Measurements from ENCODE around the gene PAXX.

PAXX gene

DNA sequence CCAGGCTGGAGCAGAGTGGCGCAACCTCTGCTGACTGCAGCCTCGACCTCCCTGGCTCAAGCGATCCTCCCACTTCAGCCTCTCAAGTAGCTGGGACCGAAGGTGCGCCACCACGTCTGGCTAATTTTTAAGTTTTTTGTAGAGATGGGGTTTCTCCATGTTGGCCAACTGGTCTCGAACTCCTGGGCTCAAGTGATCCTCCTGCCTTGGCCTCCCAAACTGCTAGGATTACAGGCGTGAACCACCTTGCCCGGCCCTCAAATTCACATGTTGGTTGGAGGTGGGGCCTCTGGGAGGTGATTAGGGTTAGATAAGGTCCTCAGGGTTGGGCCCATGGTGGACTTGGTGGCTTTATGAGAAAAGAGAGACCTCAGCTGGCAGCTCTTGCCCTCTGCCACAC is 30.1 kb upstream of the PAXX start:
- H3K4me1 ChIP-seq (ENCODE audit: control insufficient read depth, insufficient read depth, low read length): peaks cover 6% of the 10 kb centered on the region
- no peak overlapping the region for H3K4me3 ChIP-seq (ENCODE audit: low read length)
- peak overlapping the region; percentile 49 for H3K9ac ChIP-seq (ENCODE audit: low read length)
- DNase-seq (ENCODE audit: low read depth): no peak
- H3K27me3 ChIP-seq (replicated peaks; ENCODE audit: control insufficient read depth, insufficient read depth, low read length): peaks cover 9% of the 10 kb centered on the region
- no peaks in the 10 kb centered on the region for H3K9me3 ChIP-seq (ENCODE audit: control insufficient read depth, low read length)
- H3K36me3 ChIP-seq (ENCODE audit: control insufficient read depth, insufficient read depth, low read length, severe bottlenecking): no peaks in the 10 kb centered on the region

DNA sequence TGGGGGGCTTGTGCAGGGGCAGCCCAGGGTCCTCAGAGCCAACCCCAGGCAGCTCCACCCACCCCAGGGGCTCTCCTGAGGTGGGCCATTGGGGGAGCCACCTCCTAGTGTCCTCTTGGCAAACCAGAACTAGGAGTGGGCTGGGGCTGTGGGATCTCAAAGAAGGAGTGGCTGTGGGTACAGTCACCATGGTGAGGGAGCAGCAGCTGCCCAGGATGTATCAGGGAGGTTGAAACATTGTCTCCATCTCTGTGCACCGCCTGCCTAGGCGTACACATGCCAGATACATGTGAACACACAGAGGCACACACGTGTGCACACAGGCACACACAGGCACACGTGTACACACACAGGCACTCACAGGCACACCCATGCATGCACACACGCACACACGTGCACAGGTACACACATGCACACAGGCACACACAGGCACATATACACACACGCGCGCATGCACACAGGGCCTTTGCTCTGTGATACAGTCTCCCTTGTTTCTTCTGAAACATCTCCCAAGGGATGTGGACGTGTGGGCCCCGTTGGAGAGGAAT is 29.4 kb upstream of the PAXX start:
- H3K4me1 ChIP-seq (ENCODE audit: control insufficient read depth, insufficient read depth, low read length): peaks cover 6% of the 10 kb centered on the region
- no peak for DNase-seq (ENCODE audit: low read depth)
- H3K9ac ChIP-seq (ENCODE audit: low read length): no peak overlapping the region
- H3K36me3 ChIP-seq (ENCODE audit: control insufficient read depth, insufficient read depth, low read length, severe bottlenecking): no peaks in the 10 kb centered on the region
- H3K27me3 ChIP-seq (replicated peaks; ENCODE audit: control insufficient read depth, insufficient read depth, low read length): peaks cover 9% of the 10 kb centered on the region
- H3K4me3 ChIP-seq (ENCODE audit: low read length): no peak overlapping the region
- H3K9me3 ChIP-seq (ENCODE audit: control insufficient read depth, low read length): no peaks in the 10 kb centered on the region

DNA sequence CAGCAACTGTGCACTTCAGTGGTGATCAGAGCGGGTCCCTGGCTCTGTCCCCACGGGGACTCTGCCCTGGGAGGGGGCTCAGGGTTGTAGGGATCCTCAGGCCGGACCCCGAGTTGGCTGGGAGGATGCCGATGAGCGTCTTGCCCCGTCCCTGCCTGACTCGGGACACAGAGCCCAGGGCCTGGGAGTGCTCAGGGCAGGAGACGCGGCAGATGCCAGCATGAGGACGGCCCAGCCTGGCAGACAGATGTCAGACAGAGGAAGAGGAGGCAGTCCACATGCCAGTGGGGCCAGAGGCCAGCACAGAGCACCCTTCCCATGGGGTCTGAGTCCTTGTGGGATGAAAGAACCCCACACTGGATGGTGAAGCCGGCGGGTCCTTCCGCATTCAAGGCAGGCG is 28.9 kb upstream of the PAXX start:
- no peak overlapping the region for H3K4me3 ChIP-seq (ENCODE audit: low read length)

GRCh38 chr9:136963751-136964150 is 28.5 kb upstream of the PAXX start:
- Histone ChIP-seq H3K9ac (ENCODE audit: low read length) (no peak overlapping the region), H3K27me3 (replicated peaks; ENCODE audit: control insufficient read depth, insufficient read depth, low read length) (peaks cover 9% of the 10 kb centered on the region), H3K4me1 (ENCODE audit: control insufficient read depth, insufficient read depth, low read length) (peaks cover 6% of the 10 kb centered on the region), H3K36me3 (ENCODE audit: control insufficient read depth, insufficient read depth, low read length, severe bottlenecking) (no peaks in the 10 kb centered on the region), H3K9me3 (ENCODE audit: control insufficient read depth, low read length) (no peaks in the 10 kb centered on the region), H3K4me3 (ENCODE audit: low read length) (no peak overlapping the region)
- no peak for DNase-seq (ENCODE audit: low read depth)

More for the DNA sequence above, 28.9 kb upstream of the PAXX start:
- Histone ChIP-seq H3K4me1 (ENCODE audit: control insufficient read depth, insufficient read depth, low read length) (peaks cover 6% of the 10 kb centered on the region), H3K27me3 (replicated peaks; ENCODE audit: control insufficient read depth, insufficient read depth, low read length) (peaks cover 9% of the 10 kb centered on the region), H3K36me3 (ENCODE audit: control insufficient read depth, insufficient read depth, low read length, severe bottlenecking) (no peaks in the 10 kb centered on the region), H3K9me3 (ENCODE audit: control insufficient read depth, low read length) (no peaks in the 10 kb centered on the region), H3K9ac (ENCODE audit: low read length) (no peak overlapping the region)
- no peak for DNase-seq (ENCODE audit: low read depth)

GRCh38 chr9:136964171-136964689 is 28.0 kb upstream of the PAXX start:
- no peak overlapping the region for H3K9ac ChIP-seq (ENCODE audit: low read length)
- H3K36me3 ChIP-seq (ENCODE audit: control insufficient read depth, insufficient read depth, low read length, severe bottlenecking): no peaks in the 10 kb centered on the region
- peaks cover 9% of the 10 kb centered on the region for H3K27me3 ChIP-seq (replicated peaks; ENCODE audit: control insufficient read depth, insufficient read depth, low read length)
- H3K9me3 ChIP-seq (ENCODE audit: control insufficient read depth, low read length): no peaks in the 10 kb centered on the region
- DNase-seq (ENCODE audit: low read depth): no peak
- H3K4me1 ChIP-seq (ENCODE audit: control insufficient read depth, insufficient read depth, low read length): peaks cover 6% of the 10 kb centered on the region
- H3K4me3 ChIP-seq (ENCODE audit: low read length): no peak overlapping the region

DNA sequence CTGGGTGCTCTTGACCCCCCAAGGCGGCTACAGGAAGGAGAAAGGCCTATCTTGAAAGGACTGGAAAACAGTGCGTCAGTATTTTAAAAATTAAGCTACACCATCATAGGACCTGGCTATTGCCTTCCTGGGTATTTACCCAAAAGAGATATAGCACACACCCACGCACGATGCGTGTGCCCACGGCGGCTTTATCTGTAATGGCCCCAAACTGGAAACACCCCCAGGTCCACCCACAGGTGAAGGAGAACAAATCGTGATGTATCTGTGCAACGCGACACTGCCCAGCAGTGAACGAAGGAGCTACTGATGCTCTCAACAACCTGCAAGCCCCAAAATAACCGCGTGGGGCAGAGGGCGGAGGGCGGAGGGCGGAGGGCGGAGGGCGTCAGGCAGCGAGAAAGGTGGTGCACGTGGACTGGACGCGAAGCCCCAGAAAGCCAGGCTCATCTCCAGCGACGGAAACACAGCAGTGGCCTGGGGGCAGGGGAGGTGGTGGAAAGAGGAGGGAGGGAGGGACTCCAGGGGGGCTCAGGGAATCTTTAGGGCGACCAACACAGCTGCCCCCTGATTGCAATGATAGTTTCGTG is 27.3 kb upstream of the PAXX start:
- no peak for DNase-seq (ENCODE audit: low read depth)
- no peaks in the 10 kb centered on the region for H3K9me3 ChIP-seq (ENCODE audit: control insufficient read depth, low read length)

DNA sequence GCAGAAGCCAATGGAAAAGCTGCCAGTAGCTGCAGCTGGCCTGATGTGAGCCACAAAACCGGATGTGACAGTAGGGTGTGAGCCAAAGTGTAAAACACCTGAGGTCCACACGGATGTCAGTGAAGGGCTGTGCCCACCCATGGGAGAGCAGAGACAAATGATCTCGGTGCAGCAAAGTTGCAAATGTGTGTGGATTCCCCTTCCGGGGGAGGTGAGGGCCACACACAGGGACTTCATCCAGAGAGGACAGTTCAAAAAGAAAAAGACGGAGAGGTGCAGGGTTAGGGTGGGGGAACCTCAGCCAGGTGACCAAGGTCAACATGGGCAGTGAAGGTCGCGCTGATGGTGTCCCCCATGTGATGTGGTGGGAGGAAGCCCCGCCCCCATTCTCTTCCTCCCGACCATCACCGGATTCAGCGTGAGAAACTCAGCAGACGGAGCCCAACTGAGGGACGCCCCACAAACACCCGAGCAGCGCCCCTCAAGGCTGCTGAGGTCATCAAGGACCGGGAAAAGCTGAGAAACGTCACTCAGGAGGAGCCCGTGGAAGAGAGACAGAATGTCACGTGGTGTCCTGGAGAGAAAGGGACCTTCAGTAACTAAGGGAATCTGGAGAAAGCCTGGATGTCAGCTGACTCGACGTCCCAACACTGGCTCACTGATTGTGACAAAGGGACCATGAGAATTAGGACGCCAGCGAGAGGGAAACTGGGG is 26.3 kb upstream of the PAXX start:
- peaks cover 9% of the 10 kb centered on the region for H3K27me3 ChIP-seq (replicated peaks; ENCODE audit: control insufficient read depth, insufficient read depth, low read length)
- H3K36me3 ChIP-seq (ENCODE audit: control insufficient read depth, insufficient read depth, low read length, severe bottlenecking): no peaks in the 10 kb centered on the region
- no peak overlapping the region for H3K9ac ChIP-seq (ENCODE audit: low read length)
- peak; percentile 44 for DNase-seq (ENCODE audit: low read depth)
- H3K9me3 ChIP-seq (ENCODE audit: control insufficient read depth, low read length): no peaks in the 10 kb centered on the region
- peaks cover 6% of the 10 kb centered on the region for H3K4me1 ChIP-seq (ENCODE audit: control insufficient read depth, insufficient read depth, low read length)
- H3K4me3 ChIP-seq (ENCODE audit: low read length): no peak overlapping the region

More for the DNA sequence above, 27.3 kb upstream of the PAXX start:
- Histone ChIP-seq H3K9ac (ENCODE audit: low read length) (no peak overlapping the region), H3K4me3 (ENCODE audit: low read length) (no peak overlapping the region), H3K4me1 (ENCODE audit: control insufficient read depth, insufficient read depth, low read length) (peaks cover 6% of the 10 kb centered on the region), H3K36me3 (ENCODE audit: control insufficient read depth, insufficient read depth, low read length, severe bottlenecking) (no peaks in the 10 kb centered on the region), H3K27me3 (replicated peaks; ENCODE audit: control insufficient read depth, insufficient read depth, low read length) (peaks cover 9% of the 10 kb centered on the region)

DNA sequence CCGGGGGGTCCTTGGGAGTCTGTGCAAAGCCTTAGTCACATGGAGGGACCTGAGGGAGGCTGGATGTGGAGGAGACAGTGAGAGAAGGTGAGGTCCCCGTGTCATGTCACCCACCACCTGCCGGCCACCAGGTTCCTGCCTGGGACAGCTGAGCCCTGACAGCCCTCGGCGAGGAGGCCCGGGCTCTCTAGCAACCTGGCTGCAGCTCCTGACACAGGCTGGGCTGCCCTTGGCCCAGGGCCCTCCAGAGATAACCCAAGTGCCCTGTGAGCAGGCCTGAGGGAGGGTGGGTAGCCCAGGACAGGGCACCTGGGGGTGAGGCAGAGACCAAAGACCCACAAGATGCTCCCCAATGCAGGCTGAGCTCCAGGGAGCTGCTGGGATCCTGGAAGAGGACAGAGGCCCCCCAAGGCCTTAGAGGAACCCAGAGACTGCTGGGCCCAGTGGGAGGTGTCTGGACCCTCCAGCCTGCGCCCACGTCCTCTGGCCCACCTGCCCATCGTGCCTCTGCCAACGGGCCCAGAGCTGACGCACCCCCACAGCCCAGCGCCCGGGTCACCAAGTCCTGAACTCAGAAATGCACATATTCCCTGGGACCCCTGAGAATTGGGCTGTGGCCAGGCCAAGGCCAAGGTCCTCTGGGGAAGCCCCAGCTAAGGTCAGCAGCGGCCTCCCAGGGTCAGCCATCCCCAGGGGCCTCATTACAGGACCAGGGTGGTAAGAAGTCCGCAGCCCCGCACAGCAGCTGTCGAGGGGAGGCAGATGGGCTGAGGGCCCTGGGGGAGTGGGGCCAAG is 23.7 kb upstream of the PAXX start:
- H3K36me3 ChIP-seq (ENCODE audit: control insufficient read depth, insufficient read depth, low read length, severe bottlenecking): no peaks in the 10 kb centered on the region
- peaks cover 9% of the 10 kb centered on the region for H3K27me3 ChIP-seq (replicated peaks; ENCODE audit: control insufficient read depth, insufficient read depth, low read length)
- DNase-seq (ENCODE audit: low read depth): no peak
- no peaks in the 10 kb centered on the region for H3K4me1 ChIP-seq (ENCODE audit: control insufficient read depth, insufficient read depth, low read length)
- H3K9ac ChIP-seq (ENCODE audit: low read length): no peak overlapping the region
- no peak overlapping the region for H3K4me3 ChIP-seq (ENCODE audit: low read length)
- H3K9me3 ChIP-seq (ENCODE audit: control insufficient read depth, low read length): no peaks in the 10 kb centered on the region

- no peak for DNase-seq (ENCODE audit: low read depth)
- no peaks in the 10 kb centered on the region for H3K36me3 ChIP-seq (ENCODE audit: control insufficient read depth, insufficient read depth, low read length, severe bottlenecking)
- peaks cover 9% of the 10 kb centered on the region for H3K27me3 ChIP-seq (replicated peaks; ENCODE audit: control insufficient read depth, insufficient read depth, low read length)
- no peaks in the 10 kb centered on the region for H3K4me1 ChIP-seq (ENCODE audit: control insufficient read depth, insufficient read depth, low read length)
- no peak overlapping the region for H3K4me3 ChIP-seq (ENCODE audit: low read length)
- no peaks in the 10 kb centered on the region for H3K9me3 ChIP-seq (ENCODE audit: control insufficient read depth, low read length)
- no peak overlapping the region for H3K9ac ChIP-seq (ENCODE audit: low read length)
Measured at GRCh38 chr9:136969150-136969549, 23.1 kb upstream of the PAXX start.

- H3K36me3 ChIP-seq (ENCODE audit: control insufficient read depth, insufficient read depth, low read length, severe bottlenecking): no peaks in the 10 kb centered on the region
Measured at GRCh38 chr9:136969774-136970173, 22.4 kb upstream of the PAXX start.

GRCh38 chr9:136970361-136970760 is 21.9 kb upstream of the PAXX start:
- Histone ChIP-seq H3K4me3 (ENCODE audit: low read length) (no peak overlapping the region), H3K9ac (ENCODE audit: low read length) (no peak overlapping the region), H3K27me3 (replicated peaks; ENCODE audit: control insufficient read depth, insufficient read depth, low read length) (peaks cover 9% of the 10 kb centered on the region), H3K9me3 (ENCODE audit: control insufficient read depth, low read length) (no peaks in the 10 kb centered on the region), H3K36me3 (ENCODE audit: control insufficient read depth, insufficient read depth, low read length, severe bottlenecking) (no peaks in the 10 kb centered on the region), H3K4me1 (ENCODE audit: control insufficient read depth, insufficient read depth, low read length) (no peaks in the 10 kb centered on the region)
- DNase-seq (ENCODE audit: low read depth): no peak

More at GRCh38 chr9:136969774-136970173, 22.4 kb upstream of the PAXX start:
- no peak overlapping the region for H3K9ac ChIP-seq (ENCODE audit: low read length)
- peaks cover 9% of the 10 kb centered on the region for H3K27me3 ChIP-seq (replicated peaks; ENCODE audit: control insufficient read depth, insufficient read depth, low read length)
- H3K4me3 ChIP-seq (ENCODE audit: low read length): no peak overlapping the region
- no peak for DNase-seq (ENCODE audit: low read depth)
- H3K4me1 ChIP-seq (ENCODE audit: control insufficient read depth, insufficient read depth, low read length): no peaks in the 10 kb centered on the region
- H3K9me3 ChIP-seq (ENCODE audit: control insufficient read depth, low read length): no peaks in the 10 kb centered on the region
